ENCODE data around the gene KNL1.
A peak's percentile ranks its signal among the peaks of the same experiment; 100 is the strongest.

The KNL1 gene

GRCh38 chr15:40590667-40591050, 3.4 kb upstream of the KNL1 start:
- no peaks in the 10 kb centered on the region for H3K9me3 ChIP-seq (ENCODE audit: insufficient read depth, low read length, severe bottlenecking)
- H3K9ac ChIP-seq (ENCODE audit: low read depth, low read length), result 0 out of 2 replicates have a peak overlapping the region, but pooled peaks have one; percentile 49
- peak overlapping the region in 1 of 2 experiments; percentile 59; a peak in 1 of 4 replicates for H3K4me3 ChIP-seq (ENCODE audit: low read depth in 1 of 2, low read length in 2 of 2)
- DNase-seq (no peak), ATAC-seq (ENCODE audit: insufficient read depth, low read depth) (no peak)
- H3K4me2 ChIP-seq (ENCODE audit: insufficient read depth, low read length), result peak overlapping the region; percentile 72; the same call in 1 of the 2 replicates
- H4K20me1 ChIP-seq (ENCODE audit: insufficient read depth, low read length), result no peaks in the 10 kb centered on the region
- H3K27ac ChIP-seq (ENCODE audit: low read length), result no peak overlapping the region
- TF ChIP-seq EZH2 (IDR thresholded peaks at IDR 0.05; ENCODE audit: borderline replicate concordance, low read depth, low read length, severe bottlenecking) (no peak), CTCF (IDR thresholded peaks at IDR 0.05; ENCODE audit: borderline replicate concordance, extremely low read depth, low read length, poor library complexity, severe bottlenecking) (no peak)
- H3K79me2 ChIP-seq (ENCODE audit: insufficient read depth, low read length), result peaks cover 15% of the 10 kb centered on the region
- no peaks in the 10 kb centered on the region for H3K27me3 ChIP-seq (ENCODE audit: insufficient read depth, low read length, poor library complexity)
- peaks cover 33% of the 10 kb centered on the region for H3K4me1 ChIP-seq (ENCODE audit: insufficient read depth, low read length)
- H2AFZ ChIP-seq (ENCODE audit: low read depth, low read length), result peak overlapping the region; percentile 83
- H3K36me3 ChIP-seq (ENCODE audit: insufficient read depth, low read length), result no peaks in the 10 kb centered on the region; the same call in 1 of the 2 replicates

- no peaks in the 10 kb centered on the region for H3K27me3 ChIP-seq (ENCODE audit: insufficient read depth, low read length, poor library complexity)
- no peak for ATAC-seq (ENCODE audit: insufficient read depth, low read depth)
These were observed 2.7 kb upstream of the KNL1 start for GRCh38 chr15:40591389-40591788.

GRCh38 chr15:40593165-40593564, 884 bp upstream of the KNL1 start:
- Histone ChIP-seq H2AFZ (ENCODE audit: low read depth, low read length) (peak overlapping the region; percentile 51), H3K79me2 (ENCODE audit: insufficient read depth, low read length) (peaks cover 40% of the 10 kb centered on the region), H3K27ac (ENCODE audit: low read length) (peak overlapping the region; percentile 24; the same call in 1 of the 2 replicates), H3K36me3 (ENCODE audit: insufficient read depth, low read length) (peaks cover 9% of the 10 kb centered on the region; the same call in 1 of the 2 replicates), H3K9ac (ENCODE audit: low read depth, low read length) (peak overlapping the region; percentile 83), H4K20me1 (ENCODE audit: insufficient read depth, low read length) (no peaks in the 10 kb centered on the region), H3K4me3 (ENCODE audit: low read depth in 1 of 2, low read length in 2 of 2) (peak overlapping the region in 1 of 2 experiments; percentile 6; a peak in 1 of 4 replicates), H3K4me2 (ENCODE audit: insufficient read depth, low read length) (peak overlapping the region; percentile 91), H3K9me3 (ENCODE audit: insufficient read depth, low read length, severe bottlenecking) (no peaks in the 10 kb centered on the region), H3K27me3 (ENCODE audit: insufficient read depth, low read length, poor library complexity) (no peaks in the 10 kb centered on the region), H3K4me1 (ENCODE audit: insufficient read depth, low read length) (peaks cover 44% of the 10 kb centered on the region)
- DNase-seq, result no peak
- no peak for TF ChIP-seq CTCF (IDR thresholded peaks at IDR 0.05; ENCODE audit: borderline replicate concordance, extremely low read depth, low read length, poor library complexity, severe bottlenecking)
- no peak for TF ChIP-seq EZH2 (IDR thresholded peaks at IDR 0.05; ENCODE audit: borderline replicate concordance, low read depth, low read length, severe bottlenecking)
- no peak for ATAC-seq (ENCODE audit: insufficient read depth, low read depth)

More at GRCh38 chr15:40591389-40591788, 2.7 kb upstream of the KNL1 start:
- Histone ChIP-seq H3K4me3 (ENCODE audit: low read depth in 1 of 2, low read length in 2 of 2) (no peak overlapping the region), H4K20me1 (ENCODE audit: insufficient read depth, low read length) (no peaks in the 10 kb centered on the region), H3K27ac (ENCODE audit: low read length) (no peak overlapping the region), H3K79me2 (ENCODE audit: insufficient read depth, low read length) (peaks cover 23% of the 10 kb centered on the region), H3K9ac (ENCODE audit: low read depth, low read length) (no peak overlapping the region), H2AFZ (ENCODE audit: low read depth, low read length) (0 out of 2 replicates have a peak overlapping the region, but pooled peaks have one; percentile 1), H3K36me3 (ENCODE audit: insufficient read depth, low read length) (no peaks in the 10 kb centered on the region; the same call in 1 of the 2 replicates), H3K4me2 (ENCODE audit: insufficient read depth, low read length) (no peak overlapping the region), H3K4me1 (ENCODE audit: insufficient read depth, low read length) (peaks cover 37% of the 10 kb centered on the region), H3K9me3 (ENCODE audit: insufficient read depth, low read length, severe bottlenecking) (no peaks in the 10 kb centered on the region)
- TF ChIP-seq CTCF (IDR thresholded peaks at IDR 0.05; ENCODE audit: borderline replicate concordance, extremely low read depth, low read length, poor library complexity, severe bottlenecking) (no peak), EZH2 (IDR thresholded peaks at IDR 0.05; ENCODE audit: borderline replicate concordance, low read depth, low read length, severe bottlenecking) (no peak)
- no peak for DNase-seq

All from DND-41 (cell line).